NCI-H1105 treated with DMSO at 0.1 percent for 48 hours (cell line): Measurements from ENCODE around the gene EDN3.

Experiments
- DNase-seq: peaks from one replicate; lab custom pipeline; 2025; lab: John Stamatoyannopoulos, UW

The EDN3 gene

DNA sequence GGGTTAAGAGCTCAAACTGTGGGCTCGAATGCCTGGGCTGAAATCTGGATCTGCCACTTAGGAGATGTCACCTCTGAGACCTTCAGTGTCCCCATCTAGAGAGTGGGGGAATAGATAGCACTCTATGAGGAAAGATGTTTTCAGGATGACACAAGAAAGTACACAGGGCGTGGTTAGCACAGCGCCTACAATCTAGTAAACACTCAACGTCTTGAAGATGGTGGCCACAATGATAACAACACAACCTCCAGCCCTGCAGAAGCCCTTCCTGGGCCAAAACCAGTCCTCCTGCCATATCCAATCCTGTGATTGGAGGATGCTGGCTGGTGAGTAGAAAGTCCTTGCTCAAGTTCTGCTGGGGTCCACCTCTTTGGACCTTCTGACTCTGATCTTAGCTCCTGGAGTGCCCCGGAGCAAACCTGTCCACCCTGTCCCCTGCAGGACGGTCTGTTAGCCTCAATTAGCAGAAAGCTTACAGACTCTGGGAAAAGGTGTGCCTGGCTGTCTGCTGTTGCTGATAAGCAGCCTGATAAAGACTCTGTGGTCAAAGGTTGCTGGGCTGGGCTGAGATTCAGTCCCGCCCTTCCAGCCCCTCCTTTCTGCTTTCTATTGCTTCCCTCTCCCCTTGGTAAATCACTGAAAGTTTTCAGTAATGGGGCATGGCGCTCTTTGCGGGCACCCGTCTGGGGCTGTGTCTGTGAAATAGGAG, 8.2 kb downstream of the EDN3 start:
- DNase-seq = no peak

GRCh38 chr20:59309218-59309617, 8.8 kb downstream of the EDN3 start:
- DNase-seq = no peak

DNA sequence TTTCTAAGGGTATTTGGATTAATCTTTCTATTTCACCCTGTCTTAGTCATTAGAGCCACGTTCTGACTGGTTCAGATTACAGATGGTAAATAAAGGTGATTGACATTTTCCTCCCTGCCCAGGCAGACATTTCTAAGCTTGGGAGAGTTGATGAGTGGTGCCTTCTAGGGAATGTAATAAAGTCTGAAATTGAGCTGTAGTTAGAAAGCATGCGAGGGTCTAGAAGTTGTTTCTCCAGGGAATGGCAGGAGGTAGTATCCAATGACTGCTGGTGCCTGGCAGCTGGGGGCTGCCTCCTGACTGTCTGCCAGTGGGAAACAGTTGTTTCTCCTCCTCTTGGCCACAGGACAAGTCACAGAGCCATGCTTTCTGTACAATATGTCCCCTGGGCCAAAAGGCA, 14.6 kb downstream of the EDN3 start:
- no peak for DNase-seq

- no peak for DNase-seq
These were observed 16.7 kb downstream of the EDN3 start for GRCh38 chr20:59316911-59317731.

GRCh38 chr20:59318201-59318790, 17.9 kb downstream of the EDN3 start:
- DNase-seq = no peak

DNA sequence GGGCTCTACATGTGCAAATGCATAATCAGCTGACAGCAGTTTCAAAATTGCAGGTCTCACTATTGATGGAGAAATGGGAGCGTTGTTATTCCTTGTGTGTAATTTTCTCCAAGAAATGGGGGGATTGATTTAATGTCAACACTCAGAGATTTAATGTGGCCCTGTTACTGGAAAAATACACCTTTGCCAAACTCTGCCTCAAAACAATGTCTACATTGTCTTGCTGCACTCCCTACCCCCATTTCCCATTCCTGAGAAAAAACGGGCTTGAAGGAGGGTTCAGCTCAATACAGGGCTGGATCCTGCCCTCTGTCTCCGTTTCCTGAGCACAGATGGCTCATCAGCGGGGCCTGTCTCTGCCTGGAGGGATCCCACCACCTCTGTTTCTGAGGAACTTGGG, 18.4 kb downstream of the EDN3 start:
- DNase-seq = no peak

GRCh38 chr20:59320426-59320825, 20.0 kb downstream of the EDN3 start:
- no peak for DNase-seq

GRCh38 chr20:59320854-59321647, 20.6 kb downstream of the EDN3 start:
- no peak for DNase-seq

- no peak for DNase-seq
These were observed 21.7 kb downstream of the EDN3 start for GRCh38 chr20:59322081-59322480.

- no peak for DNase-seq
These were observed 22.4 kb downstream of the EDN3 start for GRCh38 chr20:59322585-59323454.

- DNase-seq = no peak
These were observed 23.3 kb downstream of the EDN3 start for GRCh38 chr20:59323731-59324130.

GRCh38 chr20:59324521-59325141, 24.2 kb downstream of the EDN3 start:
- no peak for DNase-seq

DNA sequence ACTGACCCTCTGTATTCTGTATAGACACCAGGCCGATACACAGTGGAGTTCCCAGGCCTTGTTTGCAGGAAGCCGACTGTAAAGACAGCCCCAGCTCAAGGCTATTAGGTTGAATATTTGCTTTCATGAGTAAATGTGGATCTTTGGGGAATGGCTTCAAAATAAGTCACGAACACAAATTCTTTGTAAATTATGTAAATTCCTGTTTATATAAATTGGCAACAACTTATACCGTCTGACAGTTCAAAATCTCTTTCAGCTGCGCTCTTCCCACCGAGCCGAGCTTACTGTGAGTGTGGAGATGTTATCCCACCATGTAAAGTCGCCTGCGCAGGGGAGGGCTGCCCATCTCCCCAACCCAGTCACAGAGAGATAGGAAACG, 24.7 kb downstream of the EDN3 start:
- DNase-seq = no peak

DNA sequence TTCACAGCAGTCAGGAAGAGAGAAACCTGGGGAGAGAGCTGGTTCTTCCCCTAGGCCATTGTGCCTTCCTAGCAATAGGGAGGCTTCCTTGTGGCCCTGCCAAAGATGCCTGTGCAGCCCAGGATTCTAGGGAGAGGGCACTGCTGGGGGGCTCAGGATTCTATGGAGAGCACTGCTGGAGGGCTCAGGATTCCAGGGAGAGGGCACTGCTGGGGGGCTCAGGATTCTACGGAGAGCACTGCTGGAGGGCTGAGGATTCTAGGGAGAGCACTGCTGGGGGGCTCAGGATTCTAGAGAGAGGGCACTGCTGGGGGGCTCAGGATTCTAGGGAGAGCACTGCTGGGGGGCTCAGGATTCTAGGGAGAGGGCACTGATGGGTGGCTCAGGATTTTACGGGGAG, 25.8 kb downstream of the EDN3 start:
- no peak for DNase-seq

GRCh38 chr20:59328071-59328470, 27.7 kb downstream of the EDN3 start:
- no peak for DNase-seq

GRCh38 chr20:59331721-59332329, 31.4 kb downstream of the EDN3 start:
- DNase-seq = no peak

DNA sequence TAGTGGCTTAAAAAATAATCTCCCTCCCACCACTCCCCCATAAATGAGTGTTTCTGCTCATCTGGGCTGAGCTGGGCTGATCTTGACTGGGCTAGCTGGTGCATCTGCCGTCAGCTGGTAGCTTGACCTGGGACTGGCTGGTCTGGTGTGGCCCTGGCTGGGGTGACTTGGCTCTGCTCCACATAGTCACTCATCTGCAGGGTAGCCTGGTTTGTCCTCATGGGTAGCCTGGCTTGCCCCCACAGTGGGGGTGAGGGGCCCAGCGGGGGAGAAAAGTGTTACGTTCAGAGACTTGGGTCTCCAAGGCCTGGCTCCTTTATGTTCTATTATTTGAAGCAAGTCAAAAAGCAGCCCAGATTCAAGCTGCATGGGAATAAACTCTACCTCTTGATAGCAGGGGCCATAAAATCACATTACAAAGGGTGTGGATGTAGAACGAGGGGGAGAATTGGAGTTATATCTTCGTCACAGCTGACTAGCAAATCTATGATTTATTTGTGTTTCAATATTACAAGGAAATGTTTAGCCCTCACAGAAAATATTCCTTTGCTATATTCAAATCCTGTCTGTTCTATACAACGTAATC, 32.9 kb downstream of the EDN3 start:
- no peak for DNase-seq

DNA sequence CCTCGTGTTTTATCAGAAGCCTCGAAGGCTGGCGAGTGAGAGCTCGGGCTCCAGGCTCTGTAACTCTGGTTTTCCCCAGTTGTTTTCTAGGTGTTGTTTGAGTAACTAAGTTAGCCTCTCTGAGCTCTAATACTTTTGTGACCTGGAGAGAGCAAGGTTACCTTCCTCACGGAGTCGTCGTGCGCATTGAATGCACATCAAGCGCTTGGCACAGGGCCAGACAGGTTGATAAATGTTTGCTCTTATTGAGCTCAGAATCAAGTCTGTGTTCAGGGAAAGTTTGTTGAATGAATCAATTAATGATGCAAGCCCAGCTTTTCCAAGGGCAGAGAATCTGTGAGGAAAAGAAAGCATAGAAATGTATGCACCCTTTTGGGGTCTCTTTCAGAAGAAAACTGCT, 33.5 kb downstream of the EDN3 start:
- DNase-seq = peak; percentile 43

DNA sequence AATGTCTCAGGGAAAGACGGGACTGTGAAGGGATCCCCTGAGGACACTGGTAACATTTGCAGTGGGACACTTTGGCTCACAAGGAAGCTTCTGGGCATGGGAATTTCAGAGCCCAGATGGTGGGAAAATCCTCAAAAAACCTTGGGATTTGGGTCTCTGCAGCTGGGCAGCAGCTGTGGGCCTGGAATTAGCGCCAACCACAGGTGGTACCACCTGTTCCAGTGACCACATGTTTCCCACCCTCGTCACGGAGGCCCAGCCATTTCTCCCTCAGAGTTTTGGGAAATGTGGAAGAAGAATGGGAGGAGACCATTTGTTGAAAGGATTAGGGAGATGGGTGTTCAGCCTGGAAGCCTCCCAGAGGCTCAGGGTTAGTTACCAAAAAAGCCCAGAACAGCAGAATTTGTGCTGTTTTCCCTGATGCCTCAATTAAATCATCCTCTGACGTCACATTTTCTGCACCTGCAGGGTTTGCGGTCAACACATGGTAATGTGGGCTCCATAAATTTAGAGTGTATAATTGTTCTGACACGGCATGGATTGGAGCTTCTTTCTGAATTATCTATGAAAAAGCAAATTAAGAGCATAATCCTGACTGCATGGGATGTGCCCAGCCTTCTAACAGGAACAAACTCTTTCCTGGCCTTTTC, 34.4 kb downstream of the EDN3 start:
- no peak for DNase-seq

DNA sequence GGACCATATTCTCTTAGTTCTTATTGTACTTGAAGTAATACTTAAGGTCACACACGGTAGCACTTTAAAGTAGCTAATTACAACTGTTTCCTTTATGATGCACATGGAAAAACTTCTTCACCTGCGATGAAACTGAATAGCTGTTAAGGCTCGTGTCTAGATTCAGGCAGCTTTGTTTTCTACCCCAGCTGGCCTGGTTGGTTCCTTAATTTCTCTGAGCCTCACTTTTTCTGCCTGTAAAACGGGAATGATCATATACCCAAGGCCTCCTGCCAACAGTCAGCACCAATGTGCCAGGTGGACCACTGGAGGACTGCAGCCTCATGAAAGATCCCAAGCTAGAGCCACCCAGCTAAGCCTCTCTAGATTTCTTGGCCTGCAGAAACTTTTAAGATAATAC, 35.0 kb downstream of the EDN3 start:
- no peak for DNase-seq
